SU-DHL-6 (cell line): ENCODE data around the gene ZFAND6.

Experiments used
- H2AFZ ChIP-seq: fragments of 200-600 bp; sonication (generic); 2 replicates; pipeline ENCODE4 v1.6.1; 2014; ENCODE audit warnings: low read depth, mild to moderate bottlenecking, moderate library complexity, mixed read lengths, antibody characterized with exemption, low read length; ENCODE audit not compliant: severe bottlenecking
- H3F3A ChIP-seq: fragments of 200-600 bp; shearing (Covaris generic); 2 replicates; pipeline ENCODE4 v1.6.0; 2016; ENCODE audit warnings: antibody characterized with exemption, mild to moderate bottlenecking; ENCODE audit not compliant: insufficient read depth
- H3K27ac ChIP-seq: fragments of 200-600 bp; sonication (generic); 2 replicates; pipeline ENCODE4 v1.5.1; 2016; ENCODE audit warnings: low read depth, mild to moderate bottlenecking, low read length, moderate library complexity, mixed read lengths
- H3K27me3 ChIP-seq: fragments of 200-600 bp; sonication (generic), shearing (Covaris generic); 2 replicates; pipeline ENCODE4 v1.6.0; 2014; ENCODE audit warnings: mild to moderate bottlenecking, low read length
- H3K36me3 ChIP-seq: fragments of 200-600 bp; sonication (generic); 2 replicates; pipeline ENCODE4 v1.6.1; 2014; ENCODE audit warnings: mild to moderate bottlenecking, low read length, mixed read lengths
- H3K4me2 ChIP-seq: fragments of 300-600, 200-600 bp; shearing (Covaris generic), sonication (generic); 2 replicates; pipeline ENCODE4 v1.6.0; 2014; ENCODE audit warnings: low read length, low read depth, mild to moderate bottlenecking; ENCODE audit not compliant: poor library complexity, severe bottlenecking
- H3K4me3 ChIP-seq: fragments of 200-600 bp; sonication (generic); 2 replicates; pipeline ENCODE4 v1.5.1; 2014; ENCODE audit warnings: antibody characterized with exemption, low read length, mild to moderate bottlenecking, mixed read lengths; ENCODE audit not compliant: insufficient read depth, poor library complexity, severe bottlenecking
- H3K79me2 ChIP-seq: fragments of 200-600 bp; sonication (generic); 2 replicates; pipeline ENCODE4 v1.6.1; 2014; ENCODE audit warnings: mild to moderate bottlenecking, low read length, moderate library complexity; ENCODE audit not compliant: insufficient read depth
- H3K9ac ChIP-seq: fragments of 200-600 bp; sonication (generic); 2 replicates; pipeline ENCODE4 v1.7.0; 2014; ENCODE audit warnings: mild to moderate bottlenecking, low read length
- H3K9me2 ChIP-seq: fragments of 200-600 bp; sonication (generic); replicated peaks from 2 replicates; pipeline ENCODE4 v1.6.1; 2014; ENCODE audit warnings: low read length; ENCODE audit not compliant: insufficient read depth
- H3K9me3 ChIP-seq: fragments of 200-600 bp; sonication (generic); 2 replicates; pipeline ENCODE4 v1.6.1; 2014; ENCODE audit warnings: low read length, mixed read lengths; ENCODE audit not compliant: insufficient read depth
- H4K20me1 ChIP-seq: fragments of 200-600 bp; sonication (generic); 2 replicates; pipeline ENCODE4 v1.6.1; 2014; ENCODE audit warnings: low read depth, mild to moderate bottlenecking, antibody characterized with exemption, low read length, moderate library complexity, mixed read lengths
- EZH2phosphoT487 ChIP-seq: fragments of 200-600 bp; sonication (generic), shearing (Covaris generic); conservative IDR thresholded peaks from 2 replicates; pipeline ENCODE4 v1.6.1; 2018; ENCODE audit warnings: mild to moderate bottlenecking, antibody characterized with exemption, low read length, moderate library complexity, mixed read lengths
- TF ChIP-seq, protein P1 (sequence below): fragments of 200-600 bp; sonication (generic); IDR thresholded peaks from one replicate; pipeline ENCODE4 v1.5.1; 2017; ENCODE audit warnings: antibody characterized with exemption, mild to moderate bottlenecking, low read length, moderate library complexity; ENCODE audit not compliant: insufficient read depth, poor library complexity, severe bottlenecking

Gene ZFAND6

GRCh38 chr15:80185152-80185551 is 125.7 kb downstream of the ZFAND6 start:
- H3F3A ChIP-seq, result no peaks in the 10 kb centered on the region
- H3K9me3 ChIP-seq, result no peaks in the 10 kb centered on the region
- TF ChIP-seq, protein P1, sequence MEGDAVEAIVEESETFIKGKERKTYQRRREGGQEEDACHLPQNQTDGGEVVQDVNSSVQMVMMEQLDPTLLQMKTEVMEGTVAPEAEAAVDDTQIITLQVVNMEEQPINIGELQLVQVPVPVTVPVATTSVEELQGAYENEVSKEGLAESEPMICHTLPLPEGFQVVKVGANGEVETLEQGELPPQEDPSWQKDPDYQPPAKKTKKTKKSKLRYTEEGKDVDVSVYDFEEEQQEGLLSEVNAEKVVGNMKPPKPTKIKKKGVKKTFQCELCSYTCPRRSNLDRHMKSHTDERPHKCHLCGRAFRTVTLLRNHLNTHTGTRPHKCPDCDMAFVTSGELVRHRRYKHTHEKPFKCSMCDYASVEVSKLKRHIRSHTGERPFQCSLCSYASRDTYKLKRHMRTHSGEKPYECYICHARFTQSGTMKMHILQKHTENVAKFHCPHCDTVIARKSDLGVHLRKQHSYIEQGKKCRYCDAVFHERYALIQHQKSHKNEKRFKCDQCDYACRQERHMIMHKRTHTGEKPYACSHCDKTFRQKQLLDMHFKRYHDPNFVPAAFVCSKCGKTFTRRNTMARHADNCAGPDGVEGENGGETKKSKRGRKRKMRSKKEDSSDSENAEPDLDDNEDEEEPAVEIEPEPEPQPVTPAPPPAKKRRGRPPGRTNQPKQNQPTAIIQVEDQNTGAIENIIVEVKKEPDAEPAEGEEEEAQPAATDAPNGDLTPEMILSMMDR, result no peak
- TF ChIP-seq EZH2phosphoT487, result no peak
- H2AFZ ChIP-seq, result no peak overlapping the region
- H3K9ac ChIP-seq, result no peak overlapping the region
- no peak overlapping the region for H3K4me2 ChIP-seq
- no peak overlapping the region for H3K4me3 ChIP-seq
- H4K20me1 ChIP-seq, result no peaks in the 10 kb centered on the region
- no peak overlapping the region for H3K27ac ChIP-seq
- H3K36me3 ChIP-seq, result no peaks in the 10 kb centered on the region
- H3K79me2 ChIP-seq, result no peaks in the 10 kb centered on the region
- H3K27me3 ChIP-seq, result no peaks in the 10 kb centered on the region
- no peaks in the 10 kb centered on the region for H3K9me2 ChIP-seq

DNA sequence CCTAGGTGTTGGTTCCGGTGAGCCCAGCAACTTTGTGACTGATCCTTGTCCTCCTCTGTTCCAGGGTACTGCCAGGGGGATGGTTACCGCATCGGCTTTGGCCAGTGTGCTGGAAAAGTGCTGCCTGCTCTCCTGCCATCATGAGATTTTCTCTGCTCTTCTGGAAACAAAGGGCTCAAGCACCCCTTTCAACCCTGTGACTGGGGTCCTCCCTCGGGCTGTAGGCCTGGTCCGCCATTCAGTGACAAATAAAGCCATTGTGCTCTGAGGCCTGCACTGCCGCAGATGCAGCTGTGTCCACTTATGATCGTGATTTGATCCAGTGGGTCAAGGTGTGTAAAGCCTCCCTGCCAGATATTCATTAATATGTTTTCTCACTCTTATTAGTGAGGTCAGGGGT is 126.6 kb downstream of the ZFAND6 start:
- TF ChIP-seq, protein P1, result no peak
- no peak for TF ChIP-seq EZH2phosphoT487
- no peaks in the 10 kb centered on the region for H3K9me2 ChIP-seq
- no peaks in the 10 kb centered on the region for H3K36me3 ChIP-seq
- H3K79me2 ChIP-seq, result no peaks in the 10 kb centered on the region
- no peak overlapping the region for H2AFZ ChIP-seq
- H3K9ac ChIP-seq, result no peak overlapping the region
- no peak overlapping the region for H3K27ac ChIP-seq
- no peak overlapping the region for H3K4me3 ChIP-seq
- H3F3A ChIP-seq, result no peaks in the 10 kb centered on the region
- H3K9me3 ChIP-seq, result no peaks in the 10 kb centered on the region
- no peaks in the 10 kb centered on the region for H4K20me1 ChIP-seq
- H3K27me3 ChIP-seq, result no peaks in the 10 kb centered on the region
- H3K4me2 ChIP-seq, result no peak overlapping the region

DNA sequence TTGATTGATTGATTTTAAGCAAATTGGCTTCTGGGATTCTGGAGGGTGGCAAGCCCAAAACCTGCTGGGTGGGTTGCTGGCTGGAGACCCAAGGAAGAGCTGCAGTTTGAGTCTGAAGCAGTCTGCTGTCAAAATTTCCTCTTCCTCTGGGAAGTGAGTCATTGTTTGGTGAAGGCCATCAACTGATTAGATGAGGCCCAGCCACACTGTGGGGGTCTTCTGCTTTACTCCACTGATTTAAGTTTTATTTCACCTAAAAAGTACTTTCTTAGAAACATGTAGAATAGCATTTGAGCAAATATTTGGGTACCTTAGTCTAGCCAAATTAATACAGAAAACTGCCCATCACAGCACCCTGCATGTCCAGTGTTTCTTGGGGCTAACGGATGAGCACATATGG is 127.1 kb downstream of the ZFAND6 start:
- Histone ChIP-seq H3K36me3 (no peaks in the 10 kb centered on the region), H3F3A (no peaks in the 10 kb centered on the region), H3K9me2 (no peaks in the 10 kb centered on the region), H4K20me1 (no peaks in the 10 kb centered on the region), H3K4me2 (no peak overlapping the region), H3K79me2 (no peaks in the 10 kb centered on the region), H3K4me3 (no peak overlapping the region), H3K9ac (no peak overlapping the region), H2AFZ (no peak overlapping the region), H3K27me3 (no peaks in the 10 kb centered on the region), H3K27ac (no peak overlapping the region), H3K9me3 (no peaks in the 10 kb centered on the region)
- no peak for TF ChIP-seq EZH2phosphoT487
- TF ChIP-seq, protein P1, result no peak
